HL-60 (cell line): Measurements from ENCODE around the gene CCR9.

Source experiments
- GABPA ChIP-seq: IDR thresholded peaks from 2 replicates; pipeline ENCODE4 v1.6.1; 2012; ENCODE audit warnings: low read depth
- POLR2AphosphoS5 ChIP-seq: IDR thresholded peaks from 2 replicates; pipeline ENCODE4 v1.6.1; 2012; ENCODE audit warnings: low read depth
- TF ChIP-seq, protein P1 (sequence below): IDR thresholded peaks from one replicate; pipeline ENCODE4 v1.5.1; 2011; ENCODE audit warnings: low read length, control low read depth, inconsistent platforms; ENCODE audit not compliant: insufficient read depth
- TF ChIP-seq, protein P2 (sequence below): IDR thresholded peaks from 2 replicates; pipeline ENCODE4 v1.6.1; 2012; ENCODE audit warnings: low read depth; ENCODE audit not compliant: insufficient replicate concordance

DNA sequence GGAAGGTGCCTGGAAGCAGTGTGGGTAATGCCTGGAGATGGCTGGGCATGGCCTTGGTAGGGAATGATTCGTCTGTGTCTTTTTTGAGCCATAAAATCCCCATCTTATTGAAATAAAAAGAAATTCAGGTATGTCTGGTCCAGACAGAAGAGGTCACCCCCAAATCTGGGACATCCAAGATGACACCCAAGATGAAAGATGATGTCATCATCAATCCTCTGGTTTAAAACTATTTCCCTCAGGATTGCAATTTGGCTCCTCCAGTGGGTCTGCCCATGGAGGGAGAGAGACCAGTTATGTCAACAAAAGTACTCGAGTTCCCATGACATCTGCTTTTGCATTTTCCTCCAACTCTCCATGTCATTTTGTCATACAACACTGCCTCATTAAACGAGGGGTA is 16.7 kb upstream of the CCR9 start:
- TF ChIP-seq, protein P1, sequence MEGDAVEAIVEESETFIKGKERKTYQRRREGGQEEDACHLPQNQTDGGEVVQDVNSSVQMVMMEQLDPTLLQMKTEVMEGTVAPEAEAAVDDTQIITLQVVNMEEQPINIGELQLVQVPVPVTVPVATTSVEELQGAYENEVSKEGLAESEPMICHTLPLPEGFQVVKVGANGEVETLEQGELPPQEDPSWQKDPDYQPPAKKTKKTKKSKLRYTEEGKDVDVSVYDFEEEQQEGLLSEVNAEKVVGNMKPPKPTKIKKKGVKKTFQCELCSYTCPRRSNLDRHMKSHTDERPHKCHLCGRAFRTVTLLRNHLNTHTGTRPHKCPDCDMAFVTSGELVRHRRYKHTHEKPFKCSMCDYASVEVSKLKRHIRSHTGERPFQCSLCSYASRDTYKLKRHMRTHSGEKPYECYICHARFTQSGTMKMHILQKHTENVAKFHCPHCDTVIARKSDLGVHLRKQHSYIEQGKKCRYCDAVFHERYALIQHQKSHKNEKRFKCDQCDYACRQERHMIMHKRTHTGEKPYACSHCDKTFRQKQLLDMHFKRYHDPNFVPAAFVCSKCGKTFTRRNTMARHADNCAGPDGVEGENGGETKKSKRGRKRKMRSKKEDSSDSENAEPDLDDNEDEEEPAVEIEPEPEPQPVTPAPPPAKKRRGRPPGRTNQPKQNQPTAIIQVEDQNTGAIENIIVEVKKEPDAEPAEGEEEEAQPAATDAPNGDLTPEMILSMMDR: no peak
- TF ChIP-seq GABPA: no peak
- TF ChIP-seq POLR2AphosphoS5: no peak
- TF ChIP-seq, protein P2, sequence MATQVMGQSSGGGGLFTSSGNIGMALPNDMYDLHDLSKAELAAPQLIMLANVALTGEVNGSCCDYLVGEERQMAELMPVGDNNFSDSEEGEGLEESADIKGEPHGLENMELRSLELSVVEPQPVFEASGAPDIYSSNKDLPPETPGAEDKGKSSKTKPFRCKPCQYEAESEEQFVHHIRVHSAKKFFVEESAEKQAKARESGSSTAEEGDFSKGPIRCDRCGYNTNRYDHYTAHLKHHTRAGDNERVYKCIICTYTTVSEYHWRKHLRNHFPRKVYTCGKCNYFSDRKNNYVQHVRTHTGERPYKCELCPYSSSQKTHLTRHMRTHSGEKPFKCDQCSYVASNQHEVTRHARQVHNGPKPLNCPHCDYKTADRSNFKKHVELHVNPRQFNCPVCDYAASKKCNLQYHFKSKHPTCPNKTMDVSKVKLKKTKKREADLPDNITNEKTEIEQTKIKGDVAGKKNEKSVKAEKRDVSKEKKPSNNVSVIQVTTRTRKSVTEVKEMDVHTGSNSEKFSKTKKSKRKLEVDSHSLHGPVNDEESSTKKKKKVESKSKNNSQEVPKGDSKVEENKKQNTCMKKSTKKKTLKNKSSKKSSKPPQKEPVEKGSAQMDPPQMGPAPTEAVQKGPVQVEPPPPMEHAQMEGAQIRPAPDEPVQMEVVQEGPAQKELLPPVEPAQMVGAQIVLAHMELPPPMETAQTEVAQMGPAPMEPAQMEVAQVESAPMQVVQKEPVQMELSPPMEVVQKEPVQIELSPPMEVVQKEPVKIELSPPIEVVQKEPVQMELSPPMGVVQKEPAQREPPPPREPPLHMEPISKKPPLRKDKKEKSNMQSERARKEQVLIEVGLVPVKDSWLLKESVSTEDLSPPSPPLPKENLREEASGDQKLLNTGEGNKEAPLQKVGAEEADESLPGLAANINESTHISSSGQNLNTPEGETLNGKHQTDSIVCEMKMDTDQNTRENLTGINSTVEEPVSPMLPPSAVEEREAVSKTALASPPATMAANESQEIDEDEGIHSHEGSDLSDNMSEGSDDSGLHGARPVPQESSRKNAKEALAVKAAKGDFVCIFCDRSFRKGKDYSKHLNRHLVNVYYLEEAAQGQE: no peak
